ENCODE measurements around the gene CALD1. TPM values are rescaled to one million over a fixed set of nuclear protein-coding genes. Genes with fewer than 3 reads are reported as not detected.

The CALD1 gene
- total RNA-seq, 1 experiment from 2014 or later = 107 TPM

DNA sequence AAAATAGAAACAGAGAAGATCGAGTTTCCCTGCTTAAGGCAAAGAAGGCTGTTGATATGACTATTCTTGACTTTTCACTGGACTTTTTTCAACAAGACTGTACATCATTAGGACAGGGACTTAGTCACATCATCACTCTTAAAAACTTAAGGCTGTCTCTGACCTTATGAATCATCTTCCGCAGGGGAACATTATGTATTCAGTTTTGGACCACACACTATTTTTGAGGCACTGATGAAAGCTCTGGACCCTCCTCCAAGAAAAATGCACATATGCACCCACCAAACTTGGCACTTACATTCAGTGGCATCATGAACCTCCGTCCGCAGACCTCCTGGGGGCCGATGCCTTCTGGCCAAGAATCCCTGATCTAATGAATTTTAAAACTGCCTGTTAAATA lies 96.4 kb downstream of the CALD1 start:
- no peak overlapping the region for H2BK20ac ChIP-seq (ENCODE audit: low read depth, low read length, poor library complexity, severe bottlenecking)
- no peaks in the 10 kb centered on the region for H3K79me1 ChIP-seq (ENCODE audit: insufficient read depth, low read depth, low read length, poor library complexity, severe bottlenecking)
- H2BK12ac ChIP-seq (ENCODE audit: insufficient read length, low read depth, low read length) = no peak overlapping the region
- H3K23ac ChIP-seq (ENCODE audit: insufficient read length, low read depth, low read length) = no peak overlapping the region
- no peaks in the 10 kb centered on the region for H4K20me1 ChIP-seq (ENCODE audit: control insufficient read depth, insufficient read depth, insufficient read length)
- no peaks in the 10 kb centered on the region for H3K4me1 ChIP-seq (ENCODE audit: insufficient read depth, low read length)
- no peak overlapping the region for H4K5ac ChIP-seq (ENCODE audit: insufficient read length, low read depth, low read length)
- H3K9ac ChIP-seq (ENCODE audit: extremely low read depth, insufficient read length, low read length) = no peak overlapping the region
- DNase-seq = no peak
- H3K14ac ChIP-seq (ENCODE audit: insufficient read depth, low read length) = no peak overlapping the region
- Mint-ChIP-seq H3K27ac (no peak overlapping the region), H3K36me3 (ENCODE audit: insufficient read depth in 1 of 3, low read depth in 3 of 3) (no peaks in the 10 kb centered on the region), H3K4me3 (no peak overlapping the region), H3K4me1 (peaks cover 4 to 7% of the 10 kb centered on the region in 2 experiments), H3K27me3 (ENCODE audit: low read depth) (no peaks in the 10 kb centered on the region), H3K9me3 (no peaks in the 10 kb centered on the region)
- no peak overlapping the region for H2BK120ac ChIP-seq (ENCODE audit: low read depth, low read length, poor library complexity, severe bottlenecking)
- no peak overlapping the region for H3K4me2 ChIP-seq (ENCODE audit: insufficient read depth, insufficient read length, low read length)
- H4K91ac ChIP-seq (ENCODE audit: insufficient read length, low read depth, low read length) = no peak overlapping the region
- no peaks in the 10 kb centered on the region for H3K23me2 ChIP-seq (ENCODE audit: insufficient read length, low read depth, low read length, poor library complexity, severe bottlenecking)
- WGBS (ENCODE audit: extremely low coverage, insufficient read length, low lambda C conversion rate) = no CpG with 5 or more reads among the region's 5 CpGs
- H2BK15ac ChIP-seq (ENCODE audit: low read depth, low read length) = no peak overlapping the region; the same call in 1 of the 2 replicates
- H2AK5ac ChIP-seq (ENCODE audit: insufficient read length, low read length) = no peak overlapping the region
- no peak overlapping the region for H2BK5ac ChIP-seq (ENCODE audit: insufficient read length, low read length)
- no peaks in the 10 kb centered on the region for H3K27me3 ChIP-seq (ENCODE audit: insufficient read depth, low read length)
- no peak overlapping the region for H3T11ph ChIP-seq (ENCODE audit: low read length)
- H3K56ac ChIP-seq (ENCODE audit: insufficient read length, low read depth, low read length) = no peak overlapping the region
- H3K79me2 ChIP-seq (ENCODE audit: insufficient read depth, low read length) = no peaks in the 10 kb centered on the region
- H3K9me3 ChIP-seq (ENCODE audit: control insufficient read depth, low read depth, low read length) = no peaks in the 10 kb centered on the region
- no peak overlapping the region for H4K8ac ChIP-seq (replicated peaks; ENCODE audit: insufficient read length, low read depth, low read length)
- H3K27ac ChIP-seq (ENCODE audit: insufficient read length, low read depth, low read length) = no peak overlapping the region
- no peak overlapping the region for H3K18ac ChIP-seq (ENCODE audit: insufficient read length, low read depth, low read length)
- no peak overlapping the region for H2AFZ ChIP-seq (ENCODE audit: low read length)
- TF ChIP-seq, protein P1, sequence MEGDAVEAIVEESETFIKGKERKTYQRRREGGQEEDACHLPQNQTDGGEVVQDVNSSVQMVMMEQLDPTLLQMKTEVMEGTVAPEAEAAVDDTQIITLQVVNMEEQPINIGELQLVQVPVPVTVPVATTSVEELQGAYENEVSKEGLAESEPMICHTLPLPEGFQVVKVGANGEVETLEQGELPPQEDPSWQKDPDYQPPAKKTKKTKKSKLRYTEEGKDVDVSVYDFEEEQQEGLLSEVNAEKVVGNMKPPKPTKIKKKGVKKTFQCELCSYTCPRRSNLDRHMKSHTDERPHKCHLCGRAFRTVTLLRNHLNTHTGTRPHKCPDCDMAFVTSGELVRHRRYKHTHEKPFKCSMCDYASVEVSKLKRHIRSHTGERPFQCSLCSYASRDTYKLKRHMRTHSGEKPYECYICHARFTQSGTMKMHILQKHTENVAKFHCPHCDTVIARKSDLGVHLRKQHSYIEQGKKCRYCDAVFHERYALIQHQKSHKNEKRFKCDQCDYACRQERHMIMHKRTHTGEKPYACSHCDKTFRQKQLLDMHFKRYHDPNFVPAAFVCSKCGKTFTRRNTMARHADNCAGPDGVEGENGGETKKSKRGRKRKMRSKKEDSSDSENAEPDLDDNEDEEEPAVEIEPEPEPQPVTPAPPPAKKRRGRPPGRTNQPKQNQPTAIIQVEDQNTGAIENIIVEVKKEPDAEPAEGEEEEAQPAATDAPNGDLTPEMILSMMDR (conservative IDR thresholded peaks at IDR 0.05) = no peak
- no peak overlapping the region for H3K4ac ChIP-seq (ENCODE audit: low read depth, low read length)

All from H9 (cell line).